SKM-1 treated with dmso at 0.1 percent for 144 hours (cell line): Measurements from ENCODE around the gene SYNJ2.

Experiments used
- DNase-seq: peaks from one replicate; lab custom pipeline; 2025; ENCODE audit not compliant: unreplicated experiment; lab: John Stamatoyannopoulos, UW

The SYNJ2 gene

DNA sequence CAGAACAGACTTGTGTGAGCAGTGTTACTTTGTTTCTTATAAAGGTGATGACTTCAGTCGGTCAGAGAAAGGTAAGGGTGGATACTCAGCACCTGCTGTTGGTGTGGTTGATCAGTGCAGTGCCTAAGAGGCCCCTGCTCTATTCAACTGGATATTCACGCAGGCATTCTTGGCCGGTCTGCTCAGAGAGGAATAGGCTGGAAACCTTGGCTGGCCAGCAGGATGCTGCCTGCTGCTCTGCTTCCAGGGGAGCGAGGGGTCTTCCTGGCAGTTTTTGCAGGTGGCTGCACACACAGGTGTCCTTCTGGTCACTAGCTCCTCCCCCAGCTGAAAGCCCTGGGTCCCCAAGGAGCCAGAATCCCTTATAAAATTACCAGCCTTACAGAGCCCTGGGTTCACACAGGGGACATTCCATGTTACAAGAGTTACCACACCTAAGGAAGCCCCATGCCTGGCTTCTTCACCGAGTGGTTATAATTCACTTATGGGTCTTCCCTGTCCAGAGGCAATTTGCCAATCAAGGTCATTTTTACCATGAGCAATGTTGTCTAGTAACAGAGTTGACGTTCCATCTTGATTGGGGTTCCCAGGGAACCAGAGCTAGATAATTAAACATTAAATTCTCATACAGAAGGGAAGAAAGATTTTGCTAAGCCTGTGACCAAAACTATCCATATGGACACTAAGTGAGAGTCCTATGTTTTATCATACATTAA, 16.4 kb downstream of the SYNJ2 start:
- DNase-seq = no peak

DNA sequence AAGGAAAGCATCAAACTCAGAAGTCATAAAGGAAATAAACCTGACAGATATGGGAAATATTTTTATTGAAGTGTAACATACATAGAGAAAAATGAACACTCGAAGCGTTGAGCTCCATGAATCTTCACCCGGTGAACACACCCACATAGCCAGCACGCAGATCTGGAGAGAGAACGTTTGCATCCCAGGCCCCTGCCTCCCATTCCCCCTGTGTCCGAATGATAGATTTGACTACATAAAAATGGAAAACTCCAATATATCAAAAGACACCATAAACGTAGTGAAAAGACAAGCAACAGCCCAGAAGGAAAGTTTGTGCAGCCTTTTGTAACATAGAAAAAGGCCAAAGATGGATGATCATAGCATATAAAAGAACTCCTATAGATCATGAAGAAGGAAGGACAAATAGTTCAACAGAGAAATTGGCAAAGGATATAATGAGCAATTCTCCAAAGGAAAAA, 17.1 kb downstream of the SYNJ2 start:
- DNase-seq = no peak

DNA sequence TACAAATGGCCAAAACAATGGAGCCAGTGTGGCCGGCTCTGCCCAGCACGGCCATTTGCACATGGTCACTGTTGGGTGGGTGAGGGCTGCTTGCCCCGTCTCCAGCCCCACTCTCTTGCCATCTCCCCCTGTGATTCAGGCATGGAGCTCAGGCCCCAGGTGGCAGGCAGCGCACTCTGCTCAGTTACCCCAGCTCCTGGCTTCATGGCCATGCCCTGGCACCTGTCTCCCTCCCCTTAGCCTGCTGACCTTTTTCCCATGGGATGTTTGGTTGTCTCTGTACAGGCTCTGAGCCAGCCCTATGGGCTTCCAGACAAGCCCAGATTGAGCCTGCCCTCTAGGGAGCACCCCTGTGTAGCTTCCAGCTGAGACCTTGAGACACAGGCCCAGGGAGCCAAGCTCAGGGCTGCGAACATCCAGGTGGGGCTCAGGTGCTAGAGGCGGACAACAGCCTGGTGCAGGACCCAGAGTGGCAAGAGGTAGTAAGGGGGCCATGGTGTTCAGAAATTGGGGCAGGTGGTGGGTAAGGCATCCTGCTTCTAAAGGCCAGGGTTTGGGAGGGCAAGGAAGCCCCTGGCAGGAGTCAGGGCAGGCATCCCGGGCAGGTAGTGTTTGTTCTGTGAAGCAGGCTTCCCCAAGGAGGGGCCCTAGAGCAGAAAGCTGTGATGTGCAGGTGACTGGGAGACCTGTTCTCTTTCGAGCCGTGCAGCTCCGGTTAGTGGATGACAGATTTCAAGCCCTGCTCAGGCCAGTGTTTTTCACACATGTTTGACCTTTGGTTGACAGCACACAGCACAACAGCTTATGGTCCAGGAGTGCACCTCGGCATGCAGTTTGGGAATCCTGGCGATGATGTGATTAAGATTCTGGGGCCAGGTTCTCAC, 17.7 kb downstream of the SYNJ2 start:
- no peak for DNase-seq

DNA sequence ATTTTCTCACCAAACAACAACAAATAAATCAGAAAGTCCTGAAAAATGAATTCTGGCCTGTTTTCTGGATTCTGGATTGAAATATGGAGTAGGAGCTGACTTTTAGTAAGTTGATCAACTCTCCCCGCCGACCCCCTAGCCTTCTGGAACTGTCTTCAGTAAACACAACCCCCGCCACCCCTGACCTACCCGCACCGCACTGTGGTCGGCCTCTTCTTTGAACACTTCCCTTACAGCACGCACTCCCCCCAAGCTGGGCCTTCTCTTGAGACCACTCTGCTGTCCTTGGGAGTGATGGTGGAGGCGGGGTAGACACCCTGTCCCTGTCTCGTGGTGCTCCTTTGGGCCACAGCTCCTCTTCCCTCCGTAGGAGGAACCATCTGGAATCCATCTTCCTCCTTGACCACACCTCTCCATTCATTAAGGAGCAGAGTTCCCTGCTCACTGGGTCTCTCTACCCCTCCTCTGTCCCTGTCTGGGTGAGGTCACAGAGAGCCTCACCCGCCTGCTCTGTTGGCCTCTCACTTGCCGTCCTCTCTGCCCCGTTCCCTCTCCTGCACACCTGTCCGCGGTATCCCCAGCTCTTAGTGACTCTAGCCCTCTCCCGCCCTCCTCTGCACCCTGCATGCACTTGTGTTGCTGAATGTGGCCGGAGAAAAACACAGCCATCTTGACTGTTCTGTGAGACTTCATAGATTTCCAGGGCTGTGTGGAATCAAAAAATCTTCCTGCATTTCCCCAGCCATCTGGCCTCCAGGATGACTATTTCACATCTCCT, 19.1 kb downstream of the SYNJ2 start:
- no peak for DNase-seq

DNA sequence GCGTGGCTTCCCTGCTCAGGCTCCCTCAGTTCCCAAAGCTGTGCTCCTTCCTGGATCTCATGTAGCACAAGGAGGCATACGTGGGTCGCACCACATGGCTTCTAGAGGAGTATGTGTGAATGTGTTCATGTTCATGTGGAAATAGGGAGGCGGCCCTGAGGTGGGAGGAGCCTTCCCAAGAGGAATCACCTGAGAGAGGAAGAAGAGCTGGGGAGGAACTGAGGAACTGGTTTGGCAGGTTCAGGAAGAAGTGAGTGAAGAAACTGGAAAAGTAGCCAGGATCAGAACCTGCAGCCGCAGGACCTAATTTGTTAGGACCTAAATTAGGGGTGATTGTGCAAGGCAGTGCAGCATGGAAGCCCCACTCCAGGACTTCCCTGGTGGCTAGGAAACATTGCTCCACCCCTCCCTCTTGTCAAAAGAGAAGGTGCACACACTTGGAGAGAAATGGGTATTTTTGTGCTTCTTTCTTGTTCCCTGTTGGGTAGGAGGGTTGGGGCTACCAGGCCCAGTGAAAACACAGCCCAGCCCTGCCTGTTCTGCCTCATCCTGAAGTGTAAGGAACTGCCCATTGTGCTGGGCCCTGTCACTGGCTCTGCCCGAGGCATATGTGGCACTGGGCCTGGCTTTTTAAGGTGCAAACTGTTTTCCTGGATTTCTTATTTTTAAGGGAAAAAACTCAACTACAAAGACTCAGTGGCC, 20.7 kb downstream of the SYNJ2 start:
- no peak for DNase-seq

DNA sequence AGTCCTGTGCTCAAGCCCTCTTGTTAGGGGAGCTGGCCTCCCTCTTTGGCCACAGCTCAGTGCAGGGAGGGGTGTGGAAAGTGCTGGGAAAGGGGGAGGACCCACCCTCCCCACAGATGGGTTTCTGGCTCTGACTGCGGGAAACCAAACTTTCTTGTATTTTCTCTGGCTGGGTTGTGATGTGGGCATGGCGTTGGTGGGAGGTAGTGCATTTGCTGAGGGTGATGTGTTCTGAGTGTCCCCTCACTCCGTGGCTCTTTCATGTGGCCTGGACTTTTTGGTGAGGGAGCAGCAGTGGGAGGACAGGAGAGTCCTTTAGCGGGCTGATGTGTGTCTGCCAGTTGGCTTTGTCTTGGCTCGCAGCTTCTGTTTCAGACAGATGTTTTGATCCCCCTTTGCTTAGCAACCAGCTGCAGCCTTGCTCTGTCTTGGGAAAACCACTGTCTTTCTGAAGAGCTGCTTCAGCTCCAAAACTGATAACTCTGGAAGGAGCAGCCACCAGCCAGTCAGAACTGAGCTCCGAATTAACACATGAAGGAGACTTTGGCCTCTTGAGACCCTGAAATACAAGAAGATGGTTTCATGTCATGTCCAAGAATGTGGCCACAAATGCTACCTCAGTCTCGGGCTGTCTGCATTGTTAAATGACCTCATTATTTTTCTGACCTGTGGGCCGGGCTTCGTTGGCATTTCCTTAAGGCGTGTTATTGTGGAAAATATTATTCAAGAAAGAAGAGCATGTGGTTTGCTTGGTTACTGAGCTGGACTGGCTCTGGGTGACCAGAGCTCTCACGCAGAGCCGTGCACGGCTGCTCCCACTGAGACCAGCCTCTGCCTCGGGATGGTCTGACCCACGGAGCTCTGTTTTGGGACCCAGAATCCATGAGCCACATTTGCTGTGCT, 21.5 kb downstream of the SYNJ2 start:
- DNase-seq = no peak

DNA sequence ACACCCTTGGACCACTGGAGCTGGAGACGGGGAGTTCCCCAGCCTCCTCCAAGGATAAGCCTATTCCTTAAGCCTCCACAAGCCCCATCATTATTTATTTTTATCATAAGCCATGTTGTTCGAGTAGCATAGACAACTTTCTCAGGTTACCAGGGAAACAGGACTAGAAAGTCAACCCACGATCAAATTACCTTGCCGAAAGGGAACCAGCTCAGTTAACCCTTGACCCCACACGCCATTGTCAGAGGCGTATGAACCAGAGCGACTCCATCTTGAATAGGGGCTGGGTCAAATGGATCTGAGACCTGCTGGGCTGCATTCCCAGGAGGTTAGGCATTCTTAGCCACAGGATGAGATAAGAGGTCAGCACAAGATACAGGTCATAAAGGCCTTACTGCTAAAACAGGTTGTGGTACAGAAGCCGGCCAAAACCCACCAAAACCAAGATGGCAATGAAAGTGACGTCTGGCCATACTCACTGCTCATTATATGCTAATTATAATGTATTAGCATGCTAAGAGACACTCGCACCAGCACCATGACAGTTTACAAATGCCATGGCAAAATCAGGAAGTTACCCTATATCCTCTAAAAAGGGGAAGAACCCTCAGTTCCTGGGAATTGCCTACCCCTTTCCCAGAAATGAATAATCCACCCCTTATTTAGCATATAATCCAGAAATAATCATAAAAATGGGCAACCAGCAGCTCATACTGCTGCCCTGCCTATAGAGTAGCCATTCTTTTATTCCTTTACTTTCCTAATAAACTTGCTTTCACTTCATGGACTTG, 22.4 kb downstream of the SYNJ2 start:
- DNase-seq = no peak

DNA sequence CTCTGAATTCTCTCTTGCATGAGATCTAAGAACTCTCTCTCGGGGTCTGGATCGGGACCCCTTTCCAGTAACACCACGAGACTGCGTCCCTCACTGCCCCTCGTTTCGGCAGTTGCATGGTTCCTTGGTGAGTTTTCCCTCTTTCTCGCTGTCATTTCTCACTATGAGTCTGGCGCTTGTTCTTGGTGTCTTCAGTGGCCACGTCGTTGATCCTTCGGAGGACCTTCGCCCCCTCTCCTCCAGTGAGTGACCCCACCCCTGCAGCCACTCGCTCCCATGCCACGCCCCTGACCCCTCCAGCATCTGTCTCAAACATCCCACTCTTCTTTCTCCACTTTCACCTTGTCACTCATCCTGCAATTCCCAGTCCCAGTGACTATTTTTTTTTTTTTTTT, 23.0 kb downstream of the SYNJ2 start:
- no peak for DNase-seq

DNA sequence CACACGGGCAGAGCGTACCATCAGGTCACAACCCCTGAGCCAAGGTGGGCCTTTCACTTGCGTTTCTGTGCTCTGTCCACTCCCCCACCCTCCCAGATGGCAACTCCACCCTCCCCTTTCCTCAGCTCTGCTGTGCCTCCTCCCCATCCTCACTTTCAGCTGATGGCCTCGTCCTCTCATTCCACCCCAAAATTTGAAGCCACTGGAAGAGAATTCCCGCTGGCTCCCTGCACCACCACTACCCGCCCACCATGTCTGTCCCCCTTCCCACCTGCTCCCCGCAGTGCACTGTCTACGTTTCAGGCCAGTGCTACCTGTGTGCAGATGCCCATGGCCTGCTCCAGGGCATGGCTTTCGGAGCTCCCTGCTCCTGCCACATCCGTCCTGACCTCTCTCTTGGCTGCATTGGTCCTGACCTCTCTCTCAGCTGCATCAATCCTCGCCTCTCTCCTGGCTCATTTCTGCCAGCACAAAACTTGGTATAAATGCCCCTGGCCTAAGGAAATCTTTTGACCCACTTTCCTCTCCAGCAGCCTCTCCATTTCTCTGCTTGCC, 24.0 kb downstream of the SYNJ2 start:
- DNase-seq = no peak

DNA sequence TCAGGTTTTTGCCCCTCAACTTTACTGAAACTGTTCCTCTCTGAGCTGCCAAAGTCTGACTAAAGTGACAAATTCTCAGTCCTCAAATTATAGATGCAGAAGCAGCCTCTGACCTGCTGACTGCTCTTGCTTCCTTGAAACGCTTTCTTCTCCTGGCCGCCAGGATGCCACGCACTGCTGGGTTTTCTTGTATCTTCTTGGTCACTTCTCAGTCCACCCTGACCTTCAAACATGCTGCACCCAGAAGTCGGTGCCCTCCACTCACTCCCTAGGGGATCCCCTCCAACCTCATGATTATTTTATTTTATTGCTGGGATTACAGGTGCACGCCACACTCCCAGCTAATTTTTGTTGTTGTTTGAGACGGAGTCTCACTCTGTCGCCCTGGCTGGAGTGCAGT, 24.7 kb downstream of the SYNJ2 start:
- DNase-seq = no peak

DNA sequence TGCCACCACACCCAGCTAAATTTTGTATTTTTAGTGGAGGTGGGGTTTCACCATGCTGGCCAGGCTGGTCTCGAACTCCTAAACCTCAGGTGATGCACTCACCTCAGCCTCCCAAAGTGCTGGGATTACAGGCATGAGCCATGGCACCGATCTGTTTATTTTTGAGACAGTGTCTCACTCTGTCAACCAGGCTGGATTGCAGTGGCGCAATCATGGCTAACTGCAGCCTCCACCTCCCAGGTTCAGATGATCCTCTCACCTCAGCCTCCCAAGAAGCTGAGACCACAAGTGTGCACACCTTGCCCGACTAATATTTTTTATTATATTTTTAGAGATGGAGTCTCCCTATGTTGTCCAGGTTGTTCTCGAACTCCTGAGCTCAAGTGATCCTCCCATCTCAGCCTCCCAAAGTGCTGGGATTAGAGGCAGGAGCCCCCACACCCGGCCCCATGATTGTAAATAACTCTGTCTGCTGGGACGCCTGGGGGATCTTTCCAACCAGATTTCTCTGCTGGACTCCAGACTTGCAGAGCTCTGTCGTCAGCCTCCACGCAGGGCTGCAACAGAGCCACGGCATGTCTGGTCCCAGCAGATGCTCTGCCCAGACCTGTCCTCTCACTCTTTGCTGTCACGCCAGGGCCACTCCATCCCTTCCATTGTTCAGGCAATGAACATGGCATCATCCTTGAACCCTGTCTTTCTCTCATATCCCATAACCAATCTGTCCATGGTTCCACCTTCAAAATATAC, 25.3 kb downstream of the SYNJ2 start:
- no peak for DNase-seq

DNA sequence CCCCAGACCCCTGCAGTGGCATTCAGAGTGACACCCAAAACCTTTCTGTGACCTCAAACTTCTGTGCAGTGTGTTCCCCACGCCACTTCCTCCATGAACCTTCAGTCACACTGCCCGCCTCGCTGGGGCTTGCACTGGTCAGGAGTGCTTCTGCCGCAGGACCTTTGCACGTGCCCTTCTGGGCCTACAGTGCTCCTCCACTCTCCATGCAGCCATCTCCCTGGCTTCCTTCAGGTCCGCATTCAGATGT, 27.1 kb downstream of the SYNJ2 start:
- DNase-seq = no peak

DNA sequence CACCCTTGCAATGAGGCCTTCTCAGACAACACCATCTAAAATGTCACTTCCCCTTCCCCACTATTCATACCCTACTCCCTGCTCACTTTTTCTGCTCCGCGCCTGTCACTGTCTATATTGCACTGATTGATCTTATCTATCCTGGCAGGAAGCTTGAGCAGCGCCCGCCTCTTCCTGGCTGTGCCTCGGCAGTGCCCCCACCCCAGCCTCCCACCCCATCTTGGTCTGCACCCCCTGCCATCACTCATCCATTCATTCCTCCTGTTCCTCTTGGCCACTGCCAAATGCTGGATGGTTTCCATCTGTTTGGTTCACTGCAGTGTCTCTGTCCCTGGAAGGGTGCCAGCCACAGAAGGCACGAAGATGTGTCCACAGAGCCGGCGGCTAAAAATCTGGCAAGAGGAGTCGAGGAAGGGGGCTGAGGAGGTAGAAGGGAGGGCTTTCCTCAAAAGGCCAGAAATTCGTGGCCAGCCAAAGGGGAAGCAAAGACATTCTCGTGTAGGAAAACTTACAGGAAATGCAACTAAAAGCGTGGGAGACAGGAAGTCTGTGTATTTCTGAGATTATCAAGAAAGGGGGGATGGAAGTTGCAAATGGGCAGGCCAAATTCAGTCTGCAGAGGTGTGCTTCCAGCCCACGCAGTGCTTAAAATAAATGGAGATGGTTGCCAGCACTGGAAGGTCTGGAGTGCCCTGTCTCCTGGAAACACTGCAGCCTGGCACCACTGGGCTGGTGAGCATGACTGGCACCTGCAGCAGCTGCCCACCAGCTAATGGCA, 27.6 kb downstream of the SYNJ2 start:
- no peak for DNase-seq

DNA sequence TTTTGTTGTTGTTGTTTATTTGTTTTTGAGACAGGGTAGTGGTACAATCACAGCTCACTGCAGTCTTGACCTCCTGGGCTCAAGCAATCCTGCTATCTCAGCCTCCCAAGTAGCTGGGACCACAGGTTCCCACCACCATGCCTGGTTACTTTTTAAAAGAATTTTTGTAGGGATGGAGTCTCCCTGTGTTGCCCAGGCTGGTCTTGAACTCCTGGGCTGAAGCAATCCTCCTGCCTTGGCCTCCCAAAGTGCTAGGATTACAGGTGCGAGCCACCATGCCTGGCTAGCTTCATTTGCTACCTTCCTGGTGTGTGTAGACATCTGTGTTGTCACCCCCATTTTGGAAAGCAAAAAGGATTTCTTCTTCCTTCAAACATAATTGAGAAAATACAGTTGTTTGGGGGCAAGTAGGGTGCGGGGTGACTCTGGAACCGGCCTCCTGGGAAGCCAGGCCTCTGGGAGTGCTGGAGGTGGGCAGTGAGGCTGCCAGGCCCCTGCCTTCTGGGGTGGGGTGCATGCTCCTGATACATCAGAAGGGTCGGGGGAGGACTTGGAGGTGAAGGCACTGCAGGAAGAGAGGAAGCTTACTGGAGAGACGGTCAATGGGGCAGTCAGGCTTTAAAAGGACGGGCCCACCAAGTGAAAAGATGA, 28.4 kb downstream of the SYNJ2 start:
- DNase-seq = no peak

DNA sequence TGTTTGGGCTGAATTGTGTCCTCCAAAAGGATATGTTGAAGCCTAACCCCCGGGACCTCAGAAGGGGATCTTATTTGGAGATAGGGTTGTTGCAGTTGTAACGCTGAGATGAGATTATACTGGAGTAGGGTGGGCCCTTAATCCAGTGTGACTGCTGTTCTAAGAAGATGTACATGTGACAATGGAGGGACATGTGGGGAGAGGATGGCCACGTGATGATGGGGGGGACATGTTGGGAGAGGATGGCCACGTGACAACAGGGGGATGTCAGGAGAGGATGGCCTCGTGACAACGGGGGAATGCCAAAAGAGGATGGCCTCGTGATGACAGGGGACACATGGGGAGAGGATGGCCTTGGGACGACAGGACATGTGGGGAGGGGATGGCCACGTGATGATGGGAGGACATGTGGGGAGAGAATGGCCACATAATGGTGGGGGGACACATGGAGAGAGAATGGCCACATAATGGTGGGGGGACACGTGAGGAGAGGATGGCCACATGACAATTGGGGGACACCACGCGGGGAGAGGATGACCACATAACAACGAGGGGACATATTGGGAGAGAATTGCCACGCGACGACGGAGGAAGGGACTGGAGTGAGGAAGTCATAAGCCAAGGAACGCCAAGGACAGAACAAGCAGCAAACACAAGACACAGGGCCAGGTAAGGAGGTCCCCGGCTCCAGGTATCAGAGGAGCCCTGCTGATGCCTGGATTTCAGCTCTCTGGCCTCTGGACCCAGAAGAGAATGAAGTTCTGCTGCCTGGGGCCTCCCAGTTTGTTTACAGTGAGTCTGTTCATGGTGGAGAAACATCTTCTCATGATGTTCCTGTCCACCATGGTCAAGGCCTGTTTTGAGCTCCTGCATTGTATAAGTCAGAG, 29.2 kb downstream of the SYNJ2 start:
- no peak for DNase-seq

DNA sequence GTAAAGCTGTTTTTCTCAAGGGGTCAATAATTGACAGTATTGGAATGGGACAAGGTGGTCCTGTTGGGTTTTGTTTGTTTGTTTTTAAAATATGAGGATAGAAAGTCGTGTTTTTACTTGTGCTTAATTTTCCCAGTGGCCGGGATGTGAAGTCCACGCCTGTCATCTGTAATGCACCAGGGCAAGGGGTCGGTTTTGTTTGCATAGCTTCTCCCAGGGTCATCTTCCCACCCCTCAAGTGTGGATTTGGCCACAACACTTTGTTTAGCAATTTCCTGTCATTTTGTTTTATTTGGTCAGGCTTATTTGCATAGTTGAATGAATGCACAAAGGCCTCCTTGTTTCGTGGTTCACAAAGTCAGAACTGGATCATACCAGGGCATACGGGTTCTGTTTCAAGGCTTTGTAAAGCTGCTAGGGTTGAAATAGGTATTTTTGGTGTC, 29.8 kb downstream of the SYNJ2 start:
- DNase-seq = no peak
